HepG2 (cell line): ENCODE results near the gene ACTR3. TPM values are rescaled to one million over a fixed set of nuclear protein-coding genes. Genes with fewer than 3 reads are reported as not detected.

ENCODE experiments used
- ATAC-seq: fragments of 200-7000 bp; cut with Tn5 transposase; 3 replicates; pipeline ENCODE4 v1.9.1; 2020; ENCODE audit warnings: mild to moderate bottlenecking, moderate library complexity
- BruUV-seq: library from RNA; stranded (reverse); fragments of 400-500 nt; replicated peaks from 2 replicates; lab custom pipeline; 2021; lab: Mats Ljungman, UMichigan
- CTCF ChIA-PET: fragments of 300-600 bp; formaldehyde crosslinking; extraction: SDS; loops from one replicate; lab custom pipeline; 2021; ENCODE audit warnings: low total read pairs, inconsistent platforms, low intra/inter-chr PET ratio; lab: Yijun Ruan, JAX
- POLR2A ChIA-PET: fragments of 350-600 bp; sonication (Branson Sonifier 250); formaldehyde crosslinking; loops from one replicate; lab custom pipeline; 2020; ENCODE audit warnings: antibody characterized with exemption, inconsistent platforms; lab: Yijun Ruan, JAX
- DNase-seq: peaks from one replicate; pipeline ENCODE4 v3.0.0-alpha.2; 2015; ENCODE audit warnings: low spot score
- FAIRE-seq: peaks from 3 replicates; lab custom pipeline; 2011; peaks lifted over from hg19 to GRCh38; lab: Jason Lieb, UNC
- H2AFZ ChIP-seq: one replicate; pipeline ENCODE4 v1.6.1; 2011; ENCODE audit warnings: low read length, inconsistent platforms
- H3K27ac ChIP-seq: fragments of 300-600 bp; 3 replicates; pipeline ENCODE4 v1.8.0; 2011; ENCODE audit warnings: mixed run types, mild to moderate bottlenecking, mixed read lengths, low read length, inconsistent platforms; ENCODE audit not compliant: insufficient read depth; ENCODE audit errors: extremely low read length
- H3K27me3 ChIP-seq, 2 experiments: fragments of 200-600 bp in 1 of 2; 2 replicates in 1 of 2; 3 replicates in 1 of 2; pipeline versions ENCODE4 v1.6.0 to v1.8.0; 2011; ENCODE audit warnings: low read length in 2 of 2, mild to moderate bottlenecking in 2 of 2, moderate library complexity in 2 of 2, inconsistent platforms in 1 of 2; ENCODE audit not compliant: insufficient read depth in 2 of 2, control insufficient read depth in 1 of 2
- H3K36me3 ChIP-seq, 2 experiments: fragments of 200-600 bp in 1 of 2; replicated peaks in 1 of 2; 2 replicates in 1 of 2; 3 replicates in 1 of 2; pipeline versions ENCODE4 v1.5.1 to v1.8.0; 2011; ENCODE audit warnings: low read length in 2 of 2, inconsistent platforms in 1 of 2; ENCODE audit not compliant: insufficient read depth in 2 of 2, control insufficient read depth in 1 of 2
- H3K4me1 ChIP-seq: 2 replicates; pipeline ENCODE4 v1.5.1; 2012; ENCODE audit warnings: low read length, inconsistent platforms; ENCODE audit not compliant: insufficient read depth
- H3K4me2 ChIP-seq: 2 replicates; pipeline ENCODE4 v1.6.0; 2011; ENCODE audit warnings: low read depth, low read length, inconsistent platforms
- H3K4me3 ChIP-seq, 3 experiments: fragments of 200-600 bp in 1 of 3; sonication (generic), shearing (Covaris generic) in 1 of 3; replicated peaks in 1 of 3; 2 replicates each; pipeline ENCODE4 v1.5.1; 2011 to 2016; ENCODE audit warnings: low read length in 3 of 3, inconsistent platforms in 2 of 3, low read depth in 2 of 3, mild to moderate bottlenecking in 2 of 3, control low read depth in 1 of 3, mixed read lengths in 1 of 3; ENCODE audit not compliant: insufficient read depth in 1 of 3
- H3K79me2 ChIP-seq: one replicate; pipeline ENCODE4 v1.6.1; 2011; ENCODE audit warnings: low read length, inconsistent platforms; ENCODE audit not compliant: insufficient read depth
- H3K9ac ChIP-seq: 2 replicates; pipeline ENCODE4 v1.6.0; 2011; ENCODE audit warnings: mild to moderate bottlenecking, low read depth, low read length, inconsistent platforms; ENCODE audit not compliant: insufficient read depth
- H3K9me3 ChIP-seq: 2 replicates; pipeline ENCODE4 v1.5.1; 2012; ENCODE audit warnings: mild to moderate bottlenecking, low read length
- H4K20me1 ChIP-seq: 2 replicates; pipeline ENCODE4 v1.6.0; 2011; ENCODE audit warnings: inconsistent platforms, mild to moderate bottlenecking, low read length, moderate library complexity; ENCODE audit not compliant: insufficient read depth
- ARNTL ChIP-seq: sonication (generic); formaldehyde crosslinking; IDR thresholded peaks from 2 replicates; pipeline ENCODE4 v1.4.0; 2020; ENCODE audit warnings: mild to moderate bottlenecking, missing genetic modification reagents
- RXRB ChIP-seq: IDR thresholded peaks from 2 replicates; pipeline ENCODE4 v1.6.1; 2016; ENCODE audit warnings: borderline replicate concordance, missing genetic modification reagents, missing compliant biosample characterization
- YEATS4 ChIP-seq: sonication (generic); formaldehyde crosslinking; IDR thresholded peaks from 2 replicates; pipeline ENCODE4 v1.4.0; 2020; ENCODE audit warnings: missing genetic modification reagents, borderline replicate concordance
- ZNF501 ChIP-seq: sonication (generic); formaldehyde crosslinking; IDR thresholded peaks from 2 replicates; pipeline ENCODE4 v1.5.1; 2020; ENCODE audit warnings: mild to moderate bottlenecking, moderate library complexity, missing genetic modification reagents
- WGBS: methylation state at CpG from one replicate; pipeline ENCODE4 v1.1.6; 2017; ENCODE audit warnings: low lambda C conversion rate; 5-methylcytosine and 5-hydroxymethylcytosine counted together
- in situ Hi-C: cut with HindIII; loops from 2 replicates; pipeline ENCODE4 v1.10.0; 2017; ENCODE audit warnings: low pct_unique_long_range_greater_than_20kb; ENCODE audit not compliant: extremely low pct_ligation_motif_present
- intact Hi-C: fragments of 100-400 bp; cut with micrococcal nuclease; formaldehyde crosslinking; loops from one replicate; pipeline ENCODE4 v1.10.0; 2022; ENCODE audit not compliant: unreplicated experiment
- polyA plus RNA-seq, 8 experiments: library from polyadenylated mRNA; depleted of rRNA in 3 of 8; stranded (reverse) in 7 of 8; unstranded in 1 of 8; fragments of >200 nt; fragmentation: Illumina TruSeq in 4 of 8; extraction: Trizol in 4 of 8; gene quantifications; 2 replicates each; pipeline versions ENCODE4 v1.2.1 to v1.2.3, GENCODE V29; 2011 to 2016; ENCODE audit warnings: low read depth in 4 of 8, missing spikeins in 1 of 8, mixed read lengths in 1 of 8; ENCODE audit not compliant: insufficient read depth in 1 of 8
- total RNA-seq, 5 experiments: library from RNA; depleted of rRNA; stranded (reverse); fragments of >200 nt; fragmentation: Illumina TruSeq; extraction: Trizol; gene quantifications; 2 replicates each; pipeline ENCODE4 v1.2.3, GENCODE V29; 2016; ENCODE audit warnings: low read depth in 1 of 5
- TF ChIP-seq, protein P1 (sequence below): sonication (generic); formaldehyde crosslinking; IDR thresholded peaks from 2 replicates; pipeline ENCODE4 v1.4.0; 2020; ENCODE audit warnings: missing genetic modification reagents
- TF ChIP-seq, protein P2 (sequence below): IDR thresholded peaks from 2 replicates; pipeline ENCODE4 v1.6.1; 2016; ENCODE audit warnings: missing biosample characterization, missing genetic modification reagents, low read depth
- TF ChIP-seq, protein P3 (sequence below): sonication (generic); formaldehyde crosslinking; IDR thresholded peaks from 2 replicates; pipeline ENCODE4 v1.4.0; 2020; ENCODE audit warnings: missing genetic modification reagents, borderline replicate concordance
- TF ChIP-seq, protein P4 (sequence below): sonication (generic); formaldehyde crosslinking; IDR thresholded peaks from 2 replicates; pipeline ENCODE4 v1.4.0; 2020; ENCODE audit warnings: missing genetic modification reagents, borderline replicate concordance

ACTR3 gene
- total and polyA plus RNA-seq, 2 of the 13 experiments (the other 11 are each of a cell fraction or from before 2014, with no cell fraction given) = 123 to 225 TPM

DNA sequence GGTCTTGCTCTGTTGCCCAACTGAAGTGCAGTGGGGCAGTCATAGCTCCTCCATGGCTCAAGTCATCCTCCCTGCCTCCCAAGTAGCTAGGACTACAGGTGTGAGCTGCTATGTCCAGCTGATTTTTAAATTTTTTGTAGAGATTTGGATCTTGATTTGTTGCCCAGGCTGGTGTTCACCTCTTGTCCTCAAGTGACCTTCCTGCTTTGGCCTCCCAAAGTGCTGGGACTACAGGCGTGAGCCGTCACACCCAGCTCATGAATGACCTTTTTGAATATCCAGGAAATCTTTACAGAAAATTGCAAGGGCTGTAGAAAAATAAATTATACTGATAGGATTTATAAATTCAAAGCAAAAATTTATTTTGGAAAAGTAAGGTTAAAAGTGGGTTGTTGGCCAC, 17.4 kb downstream of the ACTR3 start:
- CTCF ChIA-PET = no interaction called here

DNA sequence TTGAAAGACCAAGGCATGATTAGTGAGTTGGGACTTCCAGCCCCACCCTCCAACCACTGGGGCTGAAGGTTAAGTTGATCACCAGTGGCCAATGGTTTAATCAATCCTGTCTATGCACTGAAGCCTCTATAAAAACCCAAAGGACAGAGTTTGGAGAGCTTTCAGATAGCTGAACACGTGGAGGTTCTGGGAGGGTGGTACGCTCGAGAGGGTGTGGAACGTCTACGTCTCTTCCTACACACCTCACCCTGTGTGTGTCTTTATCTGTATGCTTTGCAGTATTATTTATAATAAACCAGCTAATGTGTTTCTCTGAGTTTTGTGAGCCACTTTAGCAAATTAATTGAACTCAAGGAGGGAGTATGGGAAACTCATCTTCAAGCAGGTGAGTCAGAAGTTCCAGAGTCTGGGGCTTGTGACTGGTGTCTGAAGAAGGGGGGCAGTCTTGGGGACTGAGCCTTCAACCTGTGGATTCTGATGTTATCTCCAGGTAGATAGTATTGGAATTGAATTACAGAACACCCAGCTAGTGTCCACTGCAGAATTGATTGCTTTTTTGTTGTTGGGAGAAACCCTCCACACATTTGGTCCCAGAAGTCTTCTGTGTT, 20.3 kb downstream of the ACTR3 start:
- intact Hi-C loops = no loop called here
- H3K4me1 ChIP-seq = peaks cover 29% of the 10 kb centered on the region
- ChIA-PET CTCF (no interaction called here), POLR2A (no interaction called here)
- no peaks in the 10 kb centered on the region for H3K9me3 ChIP-seq
- FAIRE-seq (no peak), DNase-seq (no peak), ATAC-seq (peak; percentile 37)
- H4K20me1 ChIP-seq = peaks cover 29% of the 10 kb centered on the region
- H3K9ac ChIP-seq = no peak overlapping the region
- H3K27me3 ChIP-seq = no peaks in the 10 kb centered on the region
- H3K4me2 ChIP-seq = no peak overlapping the region
- in situ Hi-C loops = no loop called here
- H2AFZ ChIP-seq = no peak overlapping the region
- peaks cover 3 to 17% of the 10 kb centered on the region in 2 experiments; a peak in 4 of 5 replicates for H3K36me3 ChIP-seq
- H3K4me3 ChIP-seq = no peak overlapping the region
- no peak overlapping the region for H3K27ac ChIP-seq
- peaks cover 88% of the 10 kb centered on the region for H3K79me2 ChIP-seq
- 98% methylated on average over 5 of the region's 5 CpGs for WGBS
- no TSS peak for BruUV-seq
- TF ChIP-seq, protein P1, sequence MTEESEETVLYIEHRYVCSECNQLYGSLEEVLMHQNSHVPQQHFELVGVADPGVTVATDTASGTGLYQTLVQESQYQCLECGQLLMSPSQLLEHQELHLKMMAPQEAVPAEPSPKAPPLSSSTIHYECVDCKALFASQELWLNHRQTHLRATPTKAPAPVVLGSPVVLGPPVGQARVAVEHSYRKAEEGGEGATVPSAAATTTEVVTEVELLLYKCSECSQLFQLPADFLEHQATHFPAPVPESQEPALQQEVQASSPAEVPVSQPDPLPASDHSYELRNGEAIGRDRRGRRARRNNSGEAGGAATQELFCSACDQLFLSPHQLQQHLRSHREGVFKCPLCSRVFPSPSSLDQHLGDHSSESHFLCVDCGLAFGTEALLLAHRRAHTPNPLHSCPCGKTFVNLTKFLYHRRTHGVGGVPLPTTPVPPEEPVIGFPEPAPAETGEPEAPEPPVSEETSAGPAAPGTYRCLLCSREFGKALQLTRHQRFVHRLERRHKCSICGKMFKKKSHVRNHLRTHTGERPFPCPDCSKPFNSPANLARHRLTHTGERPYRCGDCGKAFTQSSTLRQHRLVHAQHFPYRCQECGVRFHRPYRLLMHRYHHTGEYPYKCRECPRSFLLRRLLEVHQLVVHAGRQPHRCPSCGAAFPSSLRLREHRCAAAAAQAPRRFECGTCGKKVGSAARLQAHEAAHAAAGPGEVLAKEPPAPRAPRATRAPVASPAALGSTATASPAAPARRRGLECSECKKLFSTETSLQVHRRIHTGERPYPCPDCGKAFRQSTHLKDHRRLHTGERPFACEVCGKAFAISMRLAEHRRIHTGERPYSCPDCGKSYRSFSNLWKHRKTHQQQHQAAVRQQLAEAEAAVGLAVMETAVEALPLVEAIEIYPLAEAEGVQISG (CRISPR knock-in tag) = no peak
- TF ChIP-seq ZNF501 (CRISPR knock-in tag) (no peak), ARNTL (CRISPR knock-in tag) (no peak)
- TF ChIP-seq, protein P2, sequence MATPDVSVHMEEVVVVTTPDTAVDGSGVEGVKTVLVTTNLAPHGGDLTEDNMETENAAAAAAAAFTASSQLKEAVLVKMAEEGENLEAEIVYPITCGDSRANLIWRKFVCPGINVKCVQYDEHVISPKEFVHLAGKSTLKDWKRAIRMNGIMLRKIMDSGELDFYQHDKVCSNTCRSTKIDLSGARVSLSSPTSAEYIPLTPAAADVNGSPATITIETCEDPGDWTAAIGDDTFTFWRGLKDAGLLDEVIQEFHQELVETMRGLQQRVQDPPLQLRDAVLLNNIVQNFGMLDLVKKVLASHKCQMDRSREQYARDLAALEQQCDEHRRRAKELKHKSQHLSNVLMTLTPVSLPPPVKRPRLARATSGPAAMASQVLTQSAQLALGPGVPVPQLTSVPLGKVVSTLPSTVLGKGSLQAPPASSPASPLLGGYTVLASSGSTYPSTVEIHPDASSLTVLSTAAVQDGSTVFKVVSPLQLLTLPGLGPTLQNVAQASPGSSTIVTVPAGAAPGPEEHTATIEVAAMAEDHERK (CRISPR knock-in tag) = no peak
- TF ChIP-seq, protein P3, sequence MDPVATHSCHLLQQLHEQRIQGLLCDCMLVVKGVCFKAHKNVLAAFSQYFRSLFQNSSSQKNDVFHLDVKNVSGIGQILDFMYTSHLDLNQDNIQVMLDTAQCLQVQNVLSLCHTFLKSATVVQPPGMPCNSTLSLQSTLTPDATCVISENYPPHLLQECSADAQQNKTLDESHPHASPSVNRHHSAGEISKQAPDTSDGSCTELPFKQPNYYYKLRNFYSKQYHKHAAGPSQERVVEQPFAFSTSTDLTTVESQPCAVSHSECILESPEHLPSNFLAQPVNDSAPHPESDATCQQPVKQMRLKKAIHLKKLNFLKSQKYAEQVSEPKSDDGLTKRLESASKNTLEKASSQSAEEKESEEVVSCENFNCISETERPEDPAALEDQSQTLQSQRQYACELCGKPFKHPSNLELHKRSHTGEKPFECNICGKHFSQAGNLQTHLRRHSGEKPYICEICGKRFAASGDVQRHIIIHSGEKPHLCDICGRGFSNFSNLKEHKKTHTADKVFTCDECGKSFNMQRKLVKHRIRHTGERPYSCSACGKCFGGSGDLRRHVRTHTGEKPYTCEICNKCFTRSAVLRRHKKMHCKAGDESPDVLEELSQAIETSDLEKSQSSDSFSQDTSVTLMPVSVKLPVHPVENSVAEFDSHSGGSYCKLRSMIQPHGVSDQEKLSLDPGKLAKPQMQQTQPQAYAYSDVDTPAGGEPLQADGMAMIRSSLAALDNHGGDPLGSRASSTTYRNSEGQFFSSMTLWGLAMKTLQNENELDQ (CRISPR knock-in tag) = no peak

More for the DNA sequence above, 17.4 kb downstream of the ACTR3 start:
- ATAC-seq (no peak), DNase-seq (no peak), FAIRE-seq (no peak)
- Histone ChIP-seq H2AFZ (no peak overlapping the region), H3K79me2 (peaks cover 100% of the 10 kb centered on the region), H3K4me3 (no peak overlapping the region), H4K20me1 (peaks cover 32% of the 10 kb centered on the region), H3K4me1 (peaks cover 29% of the 10 kb centered on the region), H3K9ac (no peak overlapping the region), H3K27me3 (no peaks in the 10 kb centered on the region), H3K27ac (no peak overlapping the region), H3K4me2 (no peak overlapping the region), H3K36me3 (peaks cover 0 to 3% of the 10 kb centered on the region in 2 experiments; a peak in 2 of 5 replicates), H3K9me3 (no peaks in the 10 kb centered on the region)
- in situ Hi-C loops (no loop called here), intact Hi-C loops (no loop called here)
- WGBS = 98% methylated on average over 2 of the region's 2 CpGs
- POLR2A ChIA-PET = interaction anchor here (1.7 kb wide), 1 partner anchor 13 kb away, joined by 4 read pairs; no protein-coding TSS in a partner anchor
- TF ChIP-seq, protein P4, sequence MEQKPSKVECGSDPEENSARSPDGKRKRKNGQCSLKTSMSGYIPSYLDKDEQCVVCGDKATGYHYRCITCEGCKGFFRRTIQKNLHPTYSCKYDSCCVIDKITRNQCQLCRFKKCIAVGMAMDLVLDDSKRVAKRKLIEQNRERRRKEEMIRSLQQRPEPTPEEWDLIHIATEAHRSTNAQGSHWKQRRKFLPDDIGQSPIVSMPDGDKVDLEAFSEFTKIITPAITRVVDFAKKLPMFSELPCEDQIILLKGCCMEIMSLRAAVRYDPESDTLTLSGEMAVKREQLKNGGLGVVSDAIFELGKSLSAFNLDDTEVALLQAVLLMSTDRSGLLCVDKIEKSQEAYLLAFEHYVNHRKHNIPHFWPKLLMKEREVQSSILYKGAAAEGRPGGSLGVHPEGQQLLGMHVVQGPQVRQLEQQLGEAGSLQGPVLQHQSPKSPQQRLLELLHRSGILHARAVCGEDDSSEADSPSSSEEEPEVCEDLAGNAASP (CRISPR knock-in tag) = peak; percentile 69; the same call in 1 of the 2 replicates
- no peak for TF ChIP-seq YEATS4
- TF ChIP-seq RXRB (CRISPR knock-in tag) = peak; percentile 55
- no TSS peak for BruUV-seq
